Measurements from ENCODE around the gene CACNB1.
"Not testable (repeated sequence)": the region's sequence is repeated elsewhere in the genome, so short reads cannot be mapped to it uniquely, and the experiment has no call there.

CACNB1 gene

GRCh38 chr17:39171933-39172332 lies 25.5 kb downstream of the CACNB1 start:
- no peaks in the 10 kb centered on the region for H3K4me1 ChIP-seq
- no peak overlapping the region for H3K4me3 ChIP-seq (ENCODE audit: low read depth, low read length)

DNA sequence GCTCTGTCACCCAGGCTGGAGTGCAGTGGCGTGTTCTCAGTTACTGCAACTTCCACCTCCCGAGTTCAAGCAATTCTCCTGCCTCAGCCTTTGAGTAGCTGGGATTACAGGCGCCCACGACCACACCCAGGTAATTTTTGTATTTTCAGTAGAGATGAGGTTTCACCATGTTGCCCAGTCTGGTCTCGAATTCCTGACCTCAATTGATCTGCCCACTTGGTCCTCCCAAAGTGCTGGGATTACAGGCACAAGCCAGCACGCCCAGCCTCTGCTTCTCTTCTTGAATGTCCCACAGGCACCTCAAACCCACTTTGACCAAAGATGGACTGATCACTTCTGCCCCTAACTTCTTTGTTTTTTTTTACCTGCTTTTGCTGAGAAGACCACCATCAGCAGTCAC lies 26.9 kb downstream of the CACNB1 start:
- Histone ChIP-seq H3K36me3 (no peaks in the 10 kb centered on the region), H3K4me3 (ENCODE audit: low read depth, low read length) (no peak overlapping the region), H3K4me1 (no peaks in the 10 kb centered on the region), H3K9me3 (no peaks in the 10 kb centered on the region), H3K27me3 (no peaks in the 10 kb centered on the region)
- TF ChIP-seq CTCF (IDR thresholded peaks at IDR 0.05; ENCODE audit: low read depth, low read length): no peak
- DNase-seq: no peak

More at GRCh38 chr17:39171933-39172332, 25.5 kb downstream of the CACNB1 start:
- Histone ChIP-seq H3K27me3 (no peaks in the 10 kb centered on the region), H3K36me3 (no peaks in the 10 kb centered on the region), H3K9me3 (no peaks in the 10 kb centered on the region)
- TF ChIP-seq CTCF (IDR thresholded peaks at IDR 0.05; ENCODE audit: low read depth, low read length): no peak
- DNase-seq: no peak

DNA sequence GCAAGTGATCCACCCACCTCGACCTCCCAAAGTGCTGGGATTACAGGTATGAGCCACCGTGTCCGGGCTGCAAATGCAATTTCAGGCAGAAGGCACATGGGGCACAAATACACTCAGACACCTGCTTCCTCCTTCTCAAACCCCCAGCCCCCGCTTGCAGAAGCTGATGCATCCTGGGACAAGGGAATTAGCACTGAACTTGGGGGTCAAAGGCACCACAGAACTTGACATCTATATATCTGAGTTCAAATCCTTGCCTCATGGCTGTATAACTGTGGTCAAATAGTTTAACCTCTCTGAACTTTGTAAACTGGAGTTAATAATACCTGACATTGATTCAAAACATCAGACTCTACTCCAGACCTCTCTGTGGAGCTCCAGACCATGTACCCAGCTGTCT lies 27.4 kb downstream of the CACNB1 start:
- H3K4me1 ChIP-seq: no peaks in the 10 kb centered on the region
- DNase-seq: no peak
- H3K9me3 ChIP-seq: no peaks in the 10 kb centered on the region
- H3K4me3 ChIP-seq (ENCODE audit: low read depth, low read length): no peak overlapping the region
- H3K27me3 ChIP-seq: no peaks in the 10 kb centered on the region
- no peaks in the 10 kb centered on the region for H3K36me3 ChIP-seq
- no peak for TF ChIP-seq CTCF (IDR thresholded peaks at IDR 0.05; ENCODE audit: low read depth, low read length)

DNA sequence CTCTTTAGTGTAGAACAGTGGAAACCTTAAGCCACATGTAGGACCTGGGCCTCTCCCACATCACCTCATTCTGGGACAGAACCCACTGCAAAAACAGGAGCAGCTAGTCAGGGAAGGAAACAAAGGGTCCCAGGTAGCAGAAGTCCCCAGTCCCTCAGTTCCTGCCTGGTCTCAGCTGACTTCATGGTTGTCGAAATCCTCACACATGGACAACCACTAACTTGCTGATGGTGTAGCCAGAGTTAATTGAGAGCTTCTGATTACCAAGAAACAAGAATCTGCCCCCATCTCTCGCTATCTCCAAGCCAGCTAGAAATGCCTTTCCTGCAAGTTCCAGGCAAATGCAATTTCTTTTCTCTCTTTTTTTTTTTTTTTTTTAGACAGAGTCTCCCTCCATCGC lies 28.0 kb downstream of the CACNB1 start:
- Histone ChIP-seq H3K4me3 (ENCODE audit: low read depth, low read length) (no peak overlapping the region), H3K36me3 (no peaks in the 10 kb centered on the region), H3K9me3 (no peaks in the 10 kb centered on the region), H3K4me1 (no peaks in the 10 kb centered on the region), H3K27me3 (no peaks in the 10 kb centered on the region)
- DNase-seq: no peak
- no peak for TF ChIP-seq CTCF (IDR thresholded peaks at IDR 0.05; ENCODE audit: low read depth, low read length)

GRCh38 chr17:39169101-39169500 lies 28.4 kb downstream of the CACNB1 start:
- Histone ChIP-seq H3K4me3 (ENCODE audit: low read depth, low read length) (no peak overlapping the region), H3K27me3 (no peaks in the 10 kb centered on the region), H3K9me3 (no peaks in the 10 kb centered on the region), H3K36me3 (no peaks in the 10 kb centered on the region), H3K4me1 (no peaks in the 10 kb centered on the region)
- no peak for DNase-seq
- no peak for TF ChIP-seq CTCF (IDR thresholded peaks at IDR 0.05; ENCODE audit: low read depth, low read length)

DNA sequence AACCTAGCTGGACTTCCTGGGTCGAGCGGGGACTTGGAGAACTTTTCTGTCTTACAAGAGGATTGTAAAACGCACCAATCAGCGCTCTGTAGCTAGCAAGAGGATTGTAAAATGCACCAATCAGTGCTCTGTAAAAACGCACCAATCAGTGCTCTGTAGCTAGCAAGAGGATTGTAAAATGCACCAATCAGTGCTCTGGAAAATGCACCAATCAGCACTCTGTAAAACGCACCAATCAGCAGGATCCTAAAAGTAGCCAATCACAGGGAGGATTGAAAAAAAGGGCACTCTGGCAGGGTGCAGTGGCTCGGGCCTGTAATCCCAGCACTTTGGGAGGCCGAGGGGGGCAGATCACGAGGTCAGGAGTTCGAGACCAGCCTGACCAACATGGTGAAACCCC lies 29.0 kb downstream of the CACNB1 start:
- DNase-seq; H3K36me3 ChIP-seq; H3K4me3 ChIP-seq (ENCODE audit: low read depth, low read length); H3K27me3 ChIP-seq; H3K4me1 ChIP-seq; H3K9me3 ChIP-seq: not testable (repeated sequence)

DNA sequence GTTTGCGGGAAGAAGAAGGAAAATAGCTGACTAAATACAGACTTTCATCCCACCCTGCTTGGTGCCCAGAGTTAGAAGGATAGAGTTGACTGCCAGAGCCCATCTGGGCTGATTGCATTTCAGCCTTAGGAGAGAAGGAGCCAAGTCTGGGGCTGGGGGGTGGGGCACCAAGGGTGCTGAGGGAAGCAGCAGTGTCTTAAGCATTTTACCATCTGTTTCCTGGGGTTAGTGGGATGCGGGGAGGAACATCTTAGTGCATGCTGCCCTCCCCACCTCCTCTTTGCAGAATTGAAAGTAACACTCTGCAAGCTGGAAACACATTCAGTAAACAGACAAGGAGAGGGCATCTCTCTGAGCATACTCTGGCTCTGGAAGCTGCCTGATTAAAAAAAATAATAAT lies 30.0 kb downstream of the CACNB1 start:
- no peak overlapping the region for H3K4me3 ChIP-seq (ENCODE audit: low read depth, low read length)

More for the DNA sequence above, 30.0 kb downstream of the CACNB1 start:
- TF ChIP-seq CTCF (IDR thresholded peaks at IDR 0.05; ENCODE audit: low read depth, low read length): no peak
- Histone ChIP-seq H3K9me3 (no peaks in the 10 kb centered on the region), H3K4me1 (no peaks in the 10 kb centered on the region), H3K27me3 (no peaks in the 10 kb centered on the region), H3K36me3 (no peaks in the 10 kb centered on the region)
- DNase-seq: no peak

Data from BE2C (cell line).